RPMI8226 (cell line): ENCODE measurements around the gene MITD1.
"Not testable (repeated sequence)": the region's sequence is repeated elsewhere in the genome, so short reads cannot be mapped to it uniquely, and the experiment has no call there.

ENCODE experiments used
- DNase-seq: peaks from one replicate; pipeline ENCODE4 v3.0.0-alpha.2; 2015

MITD1 gene

DNA sequence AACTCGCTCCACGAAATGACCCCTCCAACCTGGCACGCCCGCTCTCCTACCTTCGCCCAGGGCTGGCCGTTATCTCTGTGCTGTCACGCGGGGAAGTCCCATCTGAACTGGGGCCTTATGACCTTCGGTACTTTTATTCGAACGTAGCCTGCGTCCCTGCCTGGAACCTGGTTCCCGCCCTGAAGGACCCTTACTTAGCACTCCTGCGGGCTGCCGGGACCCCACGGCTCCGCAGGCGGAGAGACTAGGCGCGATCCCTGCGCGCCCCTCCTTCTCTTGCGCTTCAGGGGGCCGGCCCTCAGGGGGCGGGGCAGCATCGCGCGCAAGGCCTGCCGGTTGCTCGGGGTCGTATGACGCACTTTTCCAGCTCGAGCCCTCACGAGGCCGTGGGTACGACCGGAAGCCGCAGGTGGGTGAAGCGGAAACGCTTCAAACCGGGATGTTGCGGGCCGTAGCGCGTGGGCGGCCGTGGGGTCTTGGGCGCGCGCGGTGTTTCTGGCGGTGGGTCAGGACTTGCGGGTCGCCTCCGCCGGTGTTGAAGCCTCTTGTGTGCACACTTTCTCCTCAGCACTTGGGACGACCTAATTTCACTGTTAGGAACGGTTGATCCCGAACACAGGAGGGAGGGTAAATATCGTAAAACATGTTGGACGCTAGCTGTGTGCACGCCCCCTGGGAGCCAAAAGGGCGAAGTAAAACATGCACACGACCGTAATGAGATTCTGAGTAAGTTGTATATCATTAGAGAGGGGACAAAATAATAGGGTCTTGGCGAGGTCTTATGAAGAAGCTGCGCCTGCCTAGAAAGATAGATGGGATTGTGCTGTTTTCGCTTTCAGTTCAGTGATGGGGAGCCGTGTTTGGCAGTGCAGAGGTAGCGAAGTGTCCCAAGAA, 26.0 kb downstream of the MITD1 start, which contains the start of the genes LIPT1 and TSGA10:
Gene LIPT1 (plus strand): TSS at position 325 of the 894 bp plus-strand sequence. CDS start 6,991 bp downstream, outside the sequence.
Gene TSGA10 (minus strand): TSS at position 300 of the 894 bp plus-strand sequence. CDS start 45,503 bp downstream, outside the sequence.
- DNase-seq, result peak; percentile 94

GRCh38 chr2:99153921-99154604, 26.8 kb downstream of the MITD1 start:
- DNase-seq, result peak; percentile 25

DNA sequence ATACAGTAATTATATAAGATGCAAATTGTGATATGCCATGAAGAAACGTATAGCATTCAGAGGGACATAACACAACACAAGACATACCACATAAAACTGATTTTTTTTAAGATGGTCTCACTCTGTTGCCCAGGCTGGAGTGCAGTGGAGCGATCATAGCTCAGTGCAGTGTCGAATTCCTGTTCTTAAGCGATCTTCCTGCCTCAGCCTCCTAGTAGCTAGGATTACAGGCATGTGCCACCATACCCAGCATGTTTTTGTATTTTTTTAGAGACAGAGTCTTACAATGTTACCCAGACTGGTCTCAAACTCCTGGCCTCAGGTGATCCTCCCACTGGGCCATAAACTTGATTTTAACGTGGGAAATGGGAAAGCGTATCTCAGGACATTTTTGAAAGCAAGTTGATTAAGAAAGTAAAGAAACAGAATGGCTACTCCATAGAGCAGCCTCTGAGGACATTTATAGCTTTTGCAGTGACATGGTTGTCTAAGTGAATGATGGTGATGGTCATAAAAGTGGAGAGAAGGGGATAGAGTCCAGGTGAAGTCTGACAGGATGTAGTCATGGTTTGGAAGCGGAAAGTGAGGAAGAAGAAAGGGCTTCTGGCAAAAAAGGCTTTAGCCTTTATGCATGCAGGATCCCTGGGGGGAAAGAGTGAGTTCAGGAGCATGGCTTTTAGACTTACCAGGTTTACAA, 28.5 kb downstream of the MITD1 start:
- DNase-seq, result no peak

- no peak for DNase-seq
These were observed 30.2 kb downstream of the MITD1 start for GRCh38 chr2:99150706-99151105.

GRCh38 chr2:99141110-99142108, 39.4 kb downstream of the MITD1 start, which contains the start of gene C2orf15:
Gene C2orf15 (plus strand): TSS chr2:99141707. CDS start chr2:99150559, 8,852 bp downstream.
- DNase-seq, result peak; percentile 96

DNA sequence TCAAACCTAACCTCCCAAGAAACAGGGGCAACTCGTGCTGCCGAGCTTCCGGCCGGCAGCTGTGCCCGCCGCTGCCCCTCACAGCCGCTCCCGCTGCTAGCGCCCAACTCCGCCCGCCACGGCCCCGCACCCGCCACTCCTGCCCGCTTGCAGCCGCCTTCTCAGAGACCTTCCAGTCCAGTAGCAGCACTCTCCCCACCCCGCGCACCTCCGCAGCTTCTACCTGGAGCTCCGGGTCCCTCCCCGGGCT, 40.1 kb downstream of the MITD1 start:
- no peak for DNase-seq

DNA sequence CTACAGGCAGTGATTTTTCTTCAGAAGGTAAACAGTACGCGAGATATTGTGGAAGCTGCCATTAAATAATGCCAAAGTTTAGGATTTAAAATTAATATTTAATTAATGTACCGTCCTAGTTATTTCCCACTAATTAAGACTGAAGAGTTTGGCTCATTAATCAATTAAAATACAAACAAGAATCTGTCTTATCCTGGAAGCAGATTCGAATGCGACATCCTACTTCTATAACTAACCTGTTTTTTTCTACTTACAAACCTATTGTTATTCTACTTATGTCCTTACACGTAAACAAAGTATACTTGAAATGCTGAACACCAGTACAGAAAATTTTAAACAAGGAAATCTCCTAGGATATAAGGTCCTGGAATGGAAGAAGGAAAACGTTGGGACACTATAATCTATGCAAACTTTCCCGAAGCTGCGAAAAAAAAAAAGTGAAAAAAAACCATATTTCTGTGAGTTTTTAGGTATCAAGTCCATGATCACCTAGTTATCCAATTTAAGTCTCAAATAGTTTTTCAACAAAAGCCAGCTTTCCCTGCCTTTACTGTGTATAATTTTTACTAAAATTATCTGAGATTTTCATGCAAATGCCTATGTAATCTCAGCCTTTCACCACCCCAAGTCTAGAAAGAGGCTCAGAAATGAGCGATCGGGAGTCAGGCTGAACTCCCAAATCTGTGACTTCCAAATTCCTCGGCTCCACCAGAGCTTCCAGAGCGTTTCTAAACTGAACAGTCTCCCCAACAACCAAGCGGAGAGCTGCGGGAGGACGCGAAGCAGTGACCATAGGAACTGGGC, 40.6 kb downstream of the MITD1 start:
- DNase-seq, result no peak

GRCh38 chr2:99139003-99139402, 41.9 kb downstream of the MITD1 start:
- no peak for DNase-seq

GRCh38 chr2:99135044-99135556, 45.8 kb downstream of the MITD1 start:
- not testable (repeated sequence) for DNase-seq

DNA sequence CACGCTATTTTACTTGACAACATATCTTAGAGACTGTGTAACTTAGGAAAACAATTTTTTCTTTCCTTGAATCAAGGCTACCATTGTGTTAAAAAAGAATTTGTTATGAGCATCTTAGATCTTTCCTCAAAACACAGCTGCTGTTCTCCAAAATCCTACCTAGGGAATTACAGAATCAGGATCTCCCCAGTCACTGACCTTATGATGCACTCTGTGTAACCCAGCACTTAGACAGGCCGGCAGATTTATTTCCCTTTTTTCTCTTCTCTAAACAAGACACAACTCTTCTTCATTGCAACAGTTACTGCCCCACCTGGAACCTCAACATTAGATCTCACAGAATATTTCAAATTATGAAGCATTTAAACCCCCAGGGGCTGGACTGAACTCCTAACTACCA, 52.9 kb downstream of the MITD1 start:
- DNase-seq, result no peak
